IMR-90 (cell line): ENCODE measurements around the gene TMEM38B. TPM values are rescaled to one million over a fixed set of nuclear protein-coding genes. Genes with fewer than 3 reads are reported as not detected.

ENCODE experiments used
- ATAC-seq: fragments of 200-7000 bp; cut with Tn5 transposase; 2 replicates; pipeline ENCODE4 v1.9.1; 2020; ENCODE audit warnings: low read depth, mild to moderate bottlenecking, moderate library complexity
- BruUV-seq: library from RNA; stranded (reverse); fragments of 400-500 nt; replicated peaks from 2 replicates; lab custom pipeline; 2021; lab: Mats Ljungman, UMichigan
- CTCF ChIA-PET: fragments of 300-600 bp; formaldehyde crosslinking; extraction: SDS; loops from one replicate; lab custom pipeline; 2021; ENCODE audit warnings: antibody characterized with exemption; lab: Yijun Ruan, JAX
- POLR2A ChIA-PET: fragments of 300-600 bp; sonication (Branson Sonifier 250); formaldehyde crosslinking; loops from one replicate; lab custom pipeline; 2022; ENCODE audit warnings: antibody characterized with exemption; ENCODE audit not compliant: unreplicated experiment; lab: Charles Lee
- DNase-seq: peaks from one replicate; pipeline ENCODE4 v3.0.0; 2013
- H2AFZ ChIP-seq: replicated peaks from 2 replicates; pipeline ENCODE3; 2013; ENCODE audit warnings: low read length, mild to moderate bottlenecking; ENCODE audit not compliant: poor library complexity
- H2AK5ac ChIP-seq: 2 replicates; pipeline ENCODE4 v1.6.1; 2013; ENCODE audit warnings: low read depth, low read length, inconsistent platforms
- H2AK9ac ChIP-seq: replicated peaks from 2 replicates; pipeline ENCODE3; 2013; ENCODE audit warnings: mild to moderate bottlenecking, low read depth, low read length, moderate library complexity; ENCODE audit not compliant: poor library complexity
- H2BK120ac ChIP-seq: 2 replicates; pipeline ENCODE4 v1.6.1; 2013; ENCODE audit warnings: low read depth, low read length, inconsistent platforms
- H2BK15ac ChIP-seq: 3 replicates; pipeline ENCODE4 v1.6.1; 2013; ENCODE audit warnings: low read depth, low read length, inconsistent platforms
- H2BK20ac ChIP-seq: 2 replicates; pipeline ENCODE4 v1.6.1; 2013; ENCODE audit warnings: low read depth, mild to moderate bottlenecking, inconsistent platforms, low read length, moderate library complexity
- H2BK5ac ChIP-seq: 2 replicates; pipeline ENCODE4 v1.6.1; 2013; ENCODE audit warnings: mild to moderate bottlenecking, low read depth, low read length, inconsistent platforms; ENCODE audit not compliant: poor library complexity, severe bottlenecking
- H3K14ac ChIP-seq: replicated peaks from 2 replicates; pipeline ENCODE4 v1.6.1; 2013; ENCODE audit warnings: low read depth, low read length, inconsistent platforms
- H3K18ac ChIP-seq: 2 replicates; pipeline ENCODE4 v1.6.1; 2013; ENCODE audit warnings: low read depth, low read length, control low read depth
- H3K23ac ChIP-seq: 2 replicates; pipeline ENCODE4 v1.6.1; 2013; ENCODE audit warnings: low read depth, low read length, inconsistent platforms
- H3K27ac ChIP-seq: 2 replicates; pipeline ENCODE4 v1.5.1; 2013; ENCODE audit warnings: mild to moderate bottlenecking, control low read depth, low read length; ENCODE audit not compliant: insufficient read depth
- H3K27me3 ChIP-seq: 2 replicates; pipeline ENCODE4 v1.6.1; 2013; ENCODE audit warnings: low read length; ENCODE audit not compliant: control insufficient read depth, insufficient read depth
- H3K36me3 ChIP-seq: 2 replicates; pipeline ENCODE4 v1.6.1; 2013; ENCODE audit warnings: low read length, mixed read lengths; ENCODE audit not compliant: control insufficient read depth, insufficient read depth
- H3K4ac ChIP-seq: 2 replicates; pipeline ENCODE4 v1.6.1; 2013; ENCODE audit warnings: low read depth, low read length, inconsistent platforms
- H3K4me1 ChIP-seq: 2 replicates; pipeline ENCODE4 v1.6.1; 2013; ENCODE audit warnings: low read length, mixed read lengths; ENCODE audit not compliant: control insufficient read depth, insufficient read depth
- H3K4me2 ChIP-seq: 2 replicates; pipeline ENCODE4 v1.6.1; 2013; ENCODE audit warnings: low read depth, mild to moderate bottlenecking, control low read depth, low read length, moderate library complexity
- H3K4me3 ChIP-seq: 2 replicates; pipeline ENCODE4 v1.5.1; 2013; ENCODE audit warnings: low read depth, mild to moderate bottlenecking, control low read depth, low read length, moderate library complexity; ENCODE audit not compliant: insufficient read depth
- H3K56ac ChIP-seq: 2 replicates; pipeline ENCODE4 v1.6.1; 2013; ENCODE audit warnings: low read length, inconsistent platforms; ENCODE audit not compliant: insufficient read depth; ENCODE audit errors: extremely low read depth
- H3K79me1 ChIP-seq, 2 experiments: 2 replicates each; pipeline ENCODE4 v1.6.1; 2013; ENCODE audit warnings: low read length in 2 of 2, inconsistent platforms in 1 of 2, low read depth in 1 of 2
- H3K9ac ChIP-seq: 2 replicates; pipeline ENCODE4 v1.6.1; 2013; ENCODE audit warnings: low read depth, low read length, control low read depth
- H3K9me1 ChIP-seq: 2 replicates; pipeline ENCODE4 v1.6.1; 2013; ENCODE audit warnings: low read length, inconsistent platforms; ENCODE audit not compliant: insufficient read depth
- H3K9me3 ChIP-seq: 2 replicates; pipeline ENCODE4 v1.6.1; 2013; ENCODE audit warnings: low read length; ENCODE audit not compliant: control insufficient read depth, insufficient read depth
- H4K20me1 ChIP-seq: 2 replicates; pipeline ENCODE4 v1.6.1; 2013; ENCODE audit warnings: low read length, inconsistent platforms; ENCODE audit not compliant: insufficient read depth
- H4K5ac ChIP-seq: 2 replicates; pipeline ENCODE4 v1.6.1; 2013; ENCODE audit warnings: mild to moderate bottlenecking, low read depth, low read length, control low read depth
- H4K8ac ChIP-seq, 2 experiments: 2 replicates each; pipeline ENCODE4 v1.6.1; 2013; ENCODE audit warnings: low read depth in 2 of 2, low read length in 2 of 2, control low read depth in 1 of 2, inconsistent platforms in 1 of 2
- H4K91ac ChIP-seq: 2 replicates; pipeline ENCODE4 v1.6.1; 2013; ENCODE audit warnings: low read depth, low read length, inconsistent platforms; ENCODE audit not compliant: insufficient read depth
- BHLHE40 ChIP-seq: fragments of 150-350 bp; IDR thresholded peaks from 2 replicates; pipeline ENCODE4 v1.6.1; 2016; ENCODE audit warnings: mild to moderate bottlenecking, low read depth, low read length
- CEBPB ChIP-seq: IDR thresholded peaks from 2 replicates; pipeline ENCODE4 v1.6.1; 2012; ENCODE audit warnings: low read depth, low read length, improper control_type of control experiment
- CHD1 ChIP-seq: IDR thresholded peaks from 2 replicates; pipeline ENCODE4 v1.6.1; 2012; ENCODE audit warnings: low read depth, low read length, improper control_type of control experiment
- FOS ChIP-seq: fragments of 150-350 bp; IDR thresholded peaks from 2 replicates; pipeline ENCODE4 v1.6.1; 2016; ENCODE audit warnings: low read depth, low read length
- MAFK ChIP-seq: IDR thresholded peaks from 2 replicates; pipeline ENCODE4 v1.6.1; 2012; ENCODE audit warnings: low read depth, low read length, improper control_type of control experiment
- MAZ ChIP-seq: IDR thresholded peaks from 2 replicates; pipeline ENCODE4 v1.6.1; 2012; ENCODE audit warnings: low read depth, mild to moderate bottlenecking, low read length, improper control_type of control experiment, moderate library complexity, borderline replicate concordance
- POLR2A ChIP-seq: IDR thresholded peaks from 2 replicates; pipeline ENCODE4 v1.6.1; 2012; ENCODE audit warnings: mild to moderate bottlenecking, low read depth, low read length
- RAD21 ChIP-seq: IDR thresholded peaks from 2 replicates; pipeline ENCODE4 v1.6.1; 2012; ENCODE audit warnings: low read length, improper control_type of control experiment
- RCOR1 ChIP-seq: IDR thresholded peaks from 2 replicates; pipeline ENCODE4 v1.6.1; 2012; ENCODE audit warnings: mild to moderate bottlenecking, low read length, improper control_type of control experiment; ENCODE audit not compliant: insufficient replicate concordance
- RFX5 ChIP-seq: IDR thresholded peaks from 2 replicates; pipeline ENCODE4 v1.8.0; 2012; ENCODE audit warnings: low read depth, mild to moderate bottlenecking, low read length, moderate library complexity
- SMC3 ChIP-seq: fragments of 150-350 bp; IDR thresholded peaks from 2 replicates; pipeline ENCODE4 v1.6.1; 2016; ENCODE audit warnings: low read depth, mild to moderate bottlenecking, antibody characterized with exemption, low read length, moderate library complexity
- WGBS, 2 experiments: methylation state at CpG; one replicate each; pipeline versions ENCODE4 v1.1.5 to v1.1.7; 2013; ENCODE audit warnings: missing lambda C conversion rate in 2 of 2; ENCODE audit not compliant: insufficient read length in 1 of 2; ENCODE audit errors: extremely low coverage in 2 of 2; 5-methylcytosine and 5-hydroxymethylcytosine counted together
- dilution Hi-C: fragments of 300-500 bp; cut with HindIII; formaldehyde crosslinking; loops from one replicate; pipeline ENCODE4 v1.14.3; 2018; ENCODE audit warnings: low sequenced_read_pairs; ENCODE audit not compliant: unreplicated experiment
- in situ Hi-C: fragments of 300-500 bp; cut with MboI; formaldehyde crosslinking; loops from 3 replicates; pipeline ENCODE4 v1.14.3; 2019; ENCODE audit warnings: low sequenced_read_pairs, inconsistent platforms, mixed read lengths
- intact Hi-C: fragments of 100-400 bp; cut with micrococcal nuclease; formaldehyde crosslinking; loops from 2 replicates; pipeline ENCODE4 v1.10.0; 2022
- polyA plus RNA-seq, 3 experiments: library from polyadenylated mRNA; depleted of rRNA; stranded (reverse); fragments of >200 nt; gene quantifications; 2 replicates each; pipeline ENCODE4 v1.2.3, GENCODE V29; 2012; ENCODE audit warnings: low replicate concordance in 1 of 3
- total RNA-seq: library from RNA; depleted of rRNA; stranded (reverse); fragments of >200 nt; gene quantifications from 2 replicates; pipeline ENCODE4 v1.2.3, GENCODE V29; 2012
- TF ChIP-seq, protein P1 (sequence below): fragments of 150-350 bp; IDR thresholded peaks from 2 replicates; pipeline ENCODE4 v1.6.1; 2017; ENCODE audit warnings: mild to moderate bottlenecking, antibody characterized with exemption, low read length, low read depth
- TF ChIP-seq, protein P2 (sequence below): fragments of 150-350 bp; IDR thresholded peaks from 2 replicates; pipeline ENCODE4 v1.6.1; 2016; ENCODE audit warnings: low read depth, mild to moderate bottlenecking, low read length, moderate library complexity, borderline replicate concordance
- TF ChIP-seq, protein P3 (sequence below): conservative IDR thresholded peaks from 2 replicates; pipeline ENCODE4 v1.5.1; 2012; ENCODE audit warnings: mild to moderate bottlenecking, low read depth, low read length, improper control_type of control experiment

Gene TMEM38B
- total and polyA plus RNA-seq, 2 of the 4 experiments (the other 2 are of a cell fraction): 3.3 to 11.5 TPM

DNA sequence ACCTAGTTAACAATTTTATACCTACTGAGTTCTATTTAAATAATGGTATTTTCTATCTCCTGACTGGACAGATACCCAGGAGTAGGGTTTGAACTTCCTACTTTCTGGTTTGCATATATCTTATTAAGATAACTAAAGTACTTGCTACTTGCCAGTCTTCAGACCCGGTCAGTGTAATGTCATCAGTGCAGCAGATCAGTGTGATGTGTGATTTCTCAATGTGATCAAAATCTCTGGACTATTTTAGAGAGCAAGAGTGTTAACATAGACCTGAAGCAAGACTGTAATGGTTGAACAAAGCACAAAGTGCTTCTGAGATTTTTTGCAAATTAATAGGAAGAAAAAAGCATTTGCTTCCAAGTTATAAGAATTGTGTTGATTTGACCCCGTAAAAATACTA is 6.8 kb downstream of the TMEM38B start:
- Histone ChIP-seq H3K27ac (no peak overlapping the region), H4K91ac (no peak overlapping the region), H3K4me2 (no peak overlapping the region), H3K9ac (no peak overlapping the region), H3K9me1 (no peaks in the 10 kb centered on the region), H2AK5ac (no peak overlapping the region), H4K20me1 (no peaks in the 10 kb centered on the region), H3K9me3 (no peaks in the 10 kb centered on the region), H3K27me3 (no peaks in the 10 kb centered on the region), H3K56ac (no peak overlapping the region), H3K36me3 (no peaks in the 10 kb centered on the region), H4K8ac (no peak overlapping the region), H4K5ac (no peak overlapping the region), H3K4me3 (no peak overlapping the region), H3K4ac (no peak overlapping the region), H3K18ac (no peak overlapping the region), H3K14ac (no peak overlapping the region), H3K79me1 (no peaks in the 10 kb centered on the region; a peak in 1 of 4 replicates), H3K4me1 (no peaks in the 10 kb centered on the region), H2BK15ac (no peak overlapping the region), H2AFZ (no peak overlapping the region), H2BK5ac (no peak overlapping the region), H2AK9ac (no peak overlapping the region), H2BK120ac (no peak overlapping the region), H3K23ac (no peak overlapping the region), H2BK20ac (no peak overlapping the region)
- dilution Hi-C loops (no loop called here), in situ Hi-C loops (no loop called here), intact Hi-C loops (no loop called here)
- ATAC-seq: no peak
- no peak for TF ChIP-seq BHLHE40
- no peak for TF ChIP-seq CHD1
- TF ChIP-seq, protein P1, sequence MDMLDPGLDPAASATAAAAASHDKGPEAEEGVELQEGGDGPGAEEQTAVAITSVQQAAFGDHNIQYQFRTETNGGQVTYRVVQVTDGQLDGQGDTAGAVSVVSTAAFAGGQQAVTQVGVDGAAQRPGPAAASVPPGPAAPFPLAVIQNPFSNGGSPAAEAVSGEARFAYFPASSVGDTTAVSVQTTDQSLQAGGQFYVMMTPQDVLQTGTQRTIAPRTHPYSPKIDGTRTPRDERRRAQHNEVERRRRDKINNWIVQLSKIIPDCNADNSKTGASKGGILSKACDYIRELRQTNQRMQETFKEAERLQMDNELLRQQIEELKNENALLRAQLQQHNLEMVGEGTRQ: no peak
- TF ChIP-seq FOS: no peak
- no peak for TF ChIP-seq RAD21
- no peak for TF ChIP-seq MAFK
- no peak for TF ChIP-seq MAZ
- TF ChIP-seq, protein P2, sequence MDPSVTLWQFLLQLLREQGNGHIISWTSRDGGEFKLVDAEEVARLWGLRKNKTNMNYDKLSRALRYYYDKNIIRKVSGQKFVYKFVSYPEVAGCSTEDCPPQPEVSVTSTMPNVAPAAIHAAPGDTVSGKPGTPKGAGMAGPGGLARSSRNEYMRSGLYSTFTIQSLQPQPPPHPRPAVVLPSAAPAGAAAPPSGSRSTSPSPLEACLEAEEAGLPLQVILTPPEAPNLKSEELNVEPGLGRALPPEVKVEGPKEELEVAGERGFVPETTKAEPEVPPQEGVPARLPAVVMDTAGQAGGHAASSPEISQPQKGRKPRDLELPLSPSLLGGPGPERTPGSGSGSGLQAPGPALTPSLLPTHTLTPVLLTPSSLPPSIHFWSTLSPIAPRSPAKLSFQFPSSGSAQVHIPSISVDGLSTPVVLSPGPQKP: no peak
- TF ChIP-seq RFX5: no peak
- no peak for TF ChIP-seq CEBPB
- TF ChIP-seq, protein P3, sequence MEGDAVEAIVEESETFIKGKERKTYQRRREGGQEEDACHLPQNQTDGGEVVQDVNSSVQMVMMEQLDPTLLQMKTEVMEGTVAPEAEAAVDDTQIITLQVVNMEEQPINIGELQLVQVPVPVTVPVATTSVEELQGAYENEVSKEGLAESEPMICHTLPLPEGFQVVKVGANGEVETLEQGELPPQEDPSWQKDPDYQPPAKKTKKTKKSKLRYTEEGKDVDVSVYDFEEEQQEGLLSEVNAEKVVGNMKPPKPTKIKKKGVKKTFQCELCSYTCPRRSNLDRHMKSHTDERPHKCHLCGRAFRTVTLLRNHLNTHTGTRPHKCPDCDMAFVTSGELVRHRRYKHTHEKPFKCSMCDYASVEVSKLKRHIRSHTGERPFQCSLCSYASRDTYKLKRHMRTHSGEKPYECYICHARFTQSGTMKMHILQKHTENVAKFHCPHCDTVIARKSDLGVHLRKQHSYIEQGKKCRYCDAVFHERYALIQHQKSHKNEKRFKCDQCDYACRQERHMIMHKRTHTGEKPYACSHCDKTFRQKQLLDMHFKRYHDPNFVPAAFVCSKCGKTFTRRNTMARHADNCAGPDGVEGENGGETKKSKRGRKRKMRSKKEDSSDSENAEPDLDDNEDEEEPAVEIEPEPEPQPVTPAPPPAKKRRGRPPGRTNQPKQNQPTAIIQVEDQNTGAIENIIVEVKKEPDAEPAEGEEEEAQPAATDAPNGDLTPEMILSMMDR: no peak
- no peak for TF ChIP-seq SMC3
- TF ChIP-seq RCOR1: no peak
- TF ChIP-seq POLR2A: no peak
- no CpG with 5 or more reads among the region's 2 CpGs for WGBS, 2 experiments
- CTCF ChIA-PET: no interaction called here
- no TSS peak for BruUV-seq
- DNase-seq: no peak
- POLR2A ChIA-PET: no interaction called here
